ENCODE data around the gene COL6A2. TPM values are rescaled to one million over a fixed set of nuclear protein-coding genes. Genes with fewer than 3 reads are reported as not detected.

Gene COL6A2
- total and polyA plus RNA-seq, 2 of the 4 experiments (the other 2 are of a cell fraction), result 208 to 1,065 TPM

DNA sequence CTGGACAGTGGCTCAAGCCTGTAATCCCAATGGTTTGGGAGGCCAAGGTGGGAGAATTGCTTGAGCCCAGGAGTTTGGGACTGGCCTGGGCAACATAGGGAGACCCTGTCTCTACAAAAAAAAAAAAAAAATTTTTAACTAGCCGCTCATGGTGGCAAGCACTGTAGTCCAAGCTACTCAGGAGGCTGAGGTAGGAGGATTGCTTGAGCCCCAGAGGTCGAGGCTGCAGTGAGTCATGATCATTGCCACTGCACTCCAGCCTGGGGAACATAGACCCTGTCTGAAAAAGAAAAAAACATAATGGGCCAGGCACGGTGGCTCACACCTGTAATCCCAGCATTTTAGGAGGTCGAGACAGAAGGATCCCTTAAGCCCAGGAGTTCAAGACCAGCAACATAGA is 81.0 kb downstream of the COL6A2 start:
- Histone ChIP-seq H3K36me3 (ENCODE audit: control insufficient read depth, insufficient read depth, low read length) (no peaks in the 10 kb centered on the region), H3K79me1 (ENCODE audit: low read depth in 1 of 2, low read length in 2 of 2) (peaks cover 4 to 5% of the 10 kb centered on the region in 2 experiments; a peak in 3 of 4 replicates), H2BK5ac (ENCODE audit: low read depth, low read length, poor library complexity, severe bottlenecking) (no peak overlapping the region), H3K9me1 (ENCODE audit: insufficient read depth, low read length) (peaks cover 4% of the 10 kb centered on the region), H2AK9ac (replicated peaks; ENCODE audit: low read depth, low read length, poor library complexity) (no peak overlapping the region), H3K27ac (ENCODE audit: insufficient read depth, low read length) (no peak overlapping the region), H2AK5ac (ENCODE audit: low read depth, low read length) (no peak overlapping the region), H3K14ac (replicated peaks; ENCODE audit: low read depth, low read length) (no peak overlapping the region), H3K56ac (ENCODE audit: extremely low read depth, insufficient read depth, low read length) (no peak overlapping the region), H3K4ac (ENCODE audit: low read depth, low read length) (no peak overlapping the region), H3K9ac (ENCODE audit: low read depth, low read length) (no peak overlapping the region), H2BK20ac (ENCODE audit: low read depth, low read length) (no peak overlapping the region), H2BK15ac (ENCODE audit: low read depth, low read length) (no peak overlapping the region), H3K18ac (ENCODE audit: low read depth, low read length) (no peak overlapping the region), H4K8ac (ENCODE audit: low read depth in 2 of 2, low read length in 2 of 2) (no peak overlapping the region), H4K91ac (ENCODE audit: insufficient read depth, low read depth, low read length) (no peak overlapping the region), H4K5ac (ENCODE audit: low read depth, low read length) (no peak overlapping the region), H3K4me1 (ENCODE audit: control insufficient read depth, insufficient read depth, low read length) (peaks cover 6% of the 10 kb centered on the region; the same call in 1 of the 2 replicates), H3K9me3 (ENCODE audit: control insufficient read depth, insufficient read depth, low read length) (peaks cover 3% of the 10 kb centered on the region), H2AFZ (replicated peaks; ENCODE audit: low read length, poor library complexity) (no peak overlapping the region), H3K23ac (ENCODE audit: low read depth, low read length) (no peak overlapping the region), H4K20me1 (ENCODE audit: insufficient read depth, low read length) (no peaks in the 10 kb centered on the region), H2BK120ac (ENCODE audit: low read depth, low read length) (no peak overlapping the region), H3K4me3 (ENCODE audit: insufficient read depth, low read depth, low read length) (no peak overlapping the region), H3K4me2 (ENCODE audit: low read depth, low read length) (no peak overlapping the region), H3K27me3 (ENCODE audit: control insufficient read depth, insufficient read depth, low read length) (no peaks in the 10 kb centered on the region)
- 80% methylated on average over 1 of the region's 4 CpGs; no CpG with 5 or more reads in 1 of the 2 experiments for WGBS, 2 experiments (ENCODE audit: extremely low coverage in 2 of 2, insufficient read length in 1 of 2)
- no peak for TF ChIP-seq MXI1 (IDR thresholded peaks at IDR 0.05; ENCODE audit: borderline replicate concordance, low read depth, low read length)
- TF ChIP-seq, protein P1, sequence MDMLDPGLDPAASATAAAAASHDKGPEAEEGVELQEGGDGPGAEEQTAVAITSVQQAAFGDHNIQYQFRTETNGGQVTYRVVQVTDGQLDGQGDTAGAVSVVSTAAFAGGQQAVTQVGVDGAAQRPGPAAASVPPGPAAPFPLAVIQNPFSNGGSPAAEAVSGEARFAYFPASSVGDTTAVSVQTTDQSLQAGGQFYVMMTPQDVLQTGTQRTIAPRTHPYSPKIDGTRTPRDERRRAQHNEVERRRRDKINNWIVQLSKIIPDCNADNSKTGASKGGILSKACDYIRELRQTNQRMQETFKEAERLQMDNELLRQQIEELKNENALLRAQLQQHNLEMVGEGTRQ (IDR thresholded peaks at IDR 0.05; ENCODE audit: low read depth, low read length), result no peak
- no peak for TF ChIP-seq SMC3 (IDR thresholded peaks at IDR 0.05; ENCODE audit: low read depth, low read length)
- no peak for TF ChIP-seq CHD1 (IDR thresholded peaks at IDR 0.05; ENCODE audit: low read depth, low read length)
- no peak for TF ChIP-seq RCOR1 (IDR thresholded peaks at IDR 0.05; ENCODE audit: insufficient replicate concordance, low read length)
- TF ChIP-seq RAD21 (IDR thresholded peaks at IDR 0.05; ENCODE audit: low read length), result no peak
- no peak for TF ChIP-seq POLR2A (IDR thresholded peaks at IDR 0.05; ENCODE audit: low read depth, low read length)
- no peak for TF ChIP-seq MAZ (IDR thresholded peaks at IDR 0.05; ENCODE audit: borderline replicate concordance, low read depth, low read length)
- no peak for TF ChIP-seq RFX5 (IDR thresholded peaks at IDR 0.05; ENCODE audit: low read depth, low read length)
- no peak for TF ChIP-seq NFE2L2 (IDR thresholded peaks at IDR 0.05; ENCODE audit: low read depth, low read length)
- TF ChIP-seq, protein P2, sequence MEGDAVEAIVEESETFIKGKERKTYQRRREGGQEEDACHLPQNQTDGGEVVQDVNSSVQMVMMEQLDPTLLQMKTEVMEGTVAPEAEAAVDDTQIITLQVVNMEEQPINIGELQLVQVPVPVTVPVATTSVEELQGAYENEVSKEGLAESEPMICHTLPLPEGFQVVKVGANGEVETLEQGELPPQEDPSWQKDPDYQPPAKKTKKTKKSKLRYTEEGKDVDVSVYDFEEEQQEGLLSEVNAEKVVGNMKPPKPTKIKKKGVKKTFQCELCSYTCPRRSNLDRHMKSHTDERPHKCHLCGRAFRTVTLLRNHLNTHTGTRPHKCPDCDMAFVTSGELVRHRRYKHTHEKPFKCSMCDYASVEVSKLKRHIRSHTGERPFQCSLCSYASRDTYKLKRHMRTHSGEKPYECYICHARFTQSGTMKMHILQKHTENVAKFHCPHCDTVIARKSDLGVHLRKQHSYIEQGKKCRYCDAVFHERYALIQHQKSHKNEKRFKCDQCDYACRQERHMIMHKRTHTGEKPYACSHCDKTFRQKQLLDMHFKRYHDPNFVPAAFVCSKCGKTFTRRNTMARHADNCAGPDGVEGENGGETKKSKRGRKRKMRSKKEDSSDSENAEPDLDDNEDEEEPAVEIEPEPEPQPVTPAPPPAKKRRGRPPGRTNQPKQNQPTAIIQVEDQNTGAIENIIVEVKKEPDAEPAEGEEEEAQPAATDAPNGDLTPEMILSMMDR (conservative IDR thresholded peaks at IDR 0.05; ENCODE audit: low read depth, low read length), result no peak
- TF ChIP-seq FOS (IDR thresholded peaks at IDR 0.05; ENCODE audit: low read depth, low read length), result no peak
- no peak for TF ChIP-seq CEBPB (IDR thresholded peaks at IDR 0.05; ENCODE audit: low read depth, low read length)
- TF ChIP-seq BHLHE40 (IDR thresholded peaks at IDR 0.05; ENCODE audit: low read depth, low read length), result no peak
- no peak for TF ChIP-seq ELK1 (IDR thresholded peaks at IDR 0.05; ENCODE audit: borderline replicate concordance, low read depth, low read length)
- no peak for TF ChIP-seq MAFK (IDR thresholded peaks at IDR 0.05; ENCODE audit: low read depth, low read length)
- DNase-seq (no peak), ATAC-seq (ENCODE audit: low read depth) (no peak)
- in situ Hi-C loops (cut with MboI; ENCODE audit: low sequenced_read_pairs) (no loop called here), intact Hi-C loops (cut with micrococcal nuclease) (no loop called here), dilution Hi-C loops (cut with HindIII; ENCODE audit: low sequenced_read_pairs, unreplicated experiment) (no loop called here)
- CTCF ChIA-PET, result no interaction called here
- POLR2A ChIA-PET (ENCODE audit: unreplicated experiment), result no interaction called here
- no TSS peak for BruUV-seq (replicated peaks)
